Heart left ventricle (tissue), 13 donors: Measurements from ENCODE around the gene TMEM132D.

ENCODE experiments used
- POLR2A ChIP-seq, 2 donors: fragments of 450-650 bp; IDR thresholded peaks; one replicate each; pipeline ENCODE4 v1.6.1; 2017; ENCODE audit warnings: antibody characterized with exemption in 2 of 2, mild to moderate bottlenecking in 2 of 2, moderate library complexity in 2 of 2
- TF ChIP-seq, protein P1 (sequence below), 12 donors: fragments of 200-600 bp; sonication (generic) in 4 of 12; IDR thresholded peaks; one replicate each; pipeline versions ENCODE4 v1.5.0 to v1.8.0; 2018 to 2022; ENCODE audit warnings: antibody characterized with exemption in 12 of 12, mild to moderate bottlenecking in 5 of 12
- donor health status: ischemic (EF 13 %, LVEDD 7.1; RV severe dilation, severe dysfunction).
- donor health status: DM: no; HTN: yes; CAD: no.
- donor health status: DM: no; HTN: no; CAD: no.
- donor health status: ischemic (EF 25% LVEDD 6.9; RV normal size, moderate dysfunction).
- donor health status: ischemic (EF 25% LVEDD 5.7; RV mildly dilated, moderate dysfunction).
- donor health status: ischemic (EF 35%, LVEDD 5.7; RV mildly dilated, moderate dysfunction).
- donor health status: nonischemic (EF 11% LVEDD 7.7; RV severe dilation, severe dysfunction).
- donor health status: DM: yes; HTN: yes; CAD: no.
- donor health status: PGD.
- donor health status: ischemic (EF 29% LVEDD 5.4; RV normal size, mild dysfunction).
- donor health status: nonischemic (EF 23%, LVEDD 6.1; RV moderate dilation, normal function).

- TF ChIP-seq POLR2A (IDR thresholded peaks at IDR 0.05): no peak
- TF ChIP-seq, protein P1, sequence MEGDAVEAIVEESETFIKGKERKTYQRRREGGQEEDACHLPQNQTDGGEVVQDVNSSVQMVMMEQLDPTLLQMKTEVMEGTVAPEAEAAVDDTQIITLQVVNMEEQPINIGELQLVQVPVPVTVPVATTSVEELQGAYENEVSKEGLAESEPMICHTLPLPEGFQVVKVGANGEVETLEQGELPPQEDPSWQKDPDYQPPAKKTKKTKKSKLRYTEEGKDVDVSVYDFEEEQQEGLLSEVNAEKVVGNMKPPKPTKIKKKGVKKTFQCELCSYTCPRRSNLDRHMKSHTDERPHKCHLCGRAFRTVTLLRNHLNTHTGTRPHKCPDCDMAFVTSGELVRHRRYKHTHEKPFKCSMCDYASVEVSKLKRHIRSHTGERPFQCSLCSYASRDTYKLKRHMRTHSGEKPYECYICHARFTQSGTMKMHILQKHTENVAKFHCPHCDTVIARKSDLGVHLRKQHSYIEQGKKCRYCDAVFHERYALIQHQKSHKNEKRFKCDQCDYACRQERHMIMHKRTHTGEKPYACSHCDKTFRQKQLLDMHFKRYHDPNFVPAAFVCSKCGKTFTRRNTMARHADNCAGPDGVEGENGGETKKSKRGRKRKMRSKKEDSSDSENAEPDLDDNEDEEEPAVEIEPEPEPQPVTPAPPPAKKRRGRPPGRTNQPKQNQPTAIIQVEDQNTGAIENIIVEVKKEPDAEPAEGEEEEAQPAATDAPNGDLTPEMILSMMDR (IDR thresholded peaks at IDR 0.05): no peak
These were observed 88.0 kb downstream of the TMEM132D start for GRCh38 chr12:129815846-129816245.
